ENCODE measurements around the gene GABARAPL1.
A peak's percentile ranks its signal among the peaks of the same experiment; 100 is the strongest.

Gene GABARAPL1

DNA sequence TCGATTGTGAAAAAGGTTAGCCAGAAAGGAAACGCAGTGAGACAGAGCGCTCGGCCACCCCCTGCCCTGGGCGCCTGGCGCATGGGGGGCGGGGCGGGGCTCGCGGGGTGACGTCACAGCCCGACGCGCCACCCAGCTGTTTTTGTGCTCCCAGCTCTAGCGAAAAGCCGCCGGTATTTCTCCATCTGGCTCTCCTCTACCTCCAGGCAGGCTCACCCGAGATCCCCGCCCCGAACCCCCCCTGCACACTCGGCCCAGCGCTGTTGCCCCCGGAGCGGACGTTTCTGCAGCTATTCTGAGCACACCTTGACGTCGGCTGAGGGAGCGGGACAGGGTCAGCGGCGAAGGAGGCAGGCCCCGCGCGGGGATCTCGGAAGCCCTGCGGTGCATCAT lies at the start of gene GABARAPL1:
Gene GABARAPL1, plus strand, starts transcription at position 139 of the 393 bp plus-strand sequence. Its CDS starts 253 bp downstream, at position 392.
- H2AFZ ChIP-seq (ENCODE audit: low read length), result no peak within 1 kb of the TSS
- H3K27ac ChIP-seq (ENCODE audit: low read depth, low read length, poor library complexity, severe bottlenecking), result peak within 1 kb of the TSS; percentile 94
- H3K4me1 ChIP-seq (ENCODE audit: insufficient read depth, low read length, severe bottlenecking), result peaks cover 24% of the 10 kb centered on the region
- H3K9ac ChIP-seq (ENCODE audit: low read length), result peak within 1 kb of the TSS; percentile 94
- TF ChIP-seq CTCF (IDR thresholded peaks at IDR 0.05; ENCODE audit: low read length) (no peak), EZH2 (IDR thresholded peaks at IDR 0.05; ENCODE audit: borderline replicate concordance, low read length) (no peak)
- H3F3A ChIP-seq (ENCODE audit: insufficient read depth, low read length), result no peaks in the 10 kb centered on the region
- H3K36me3 ChIP-seq (ENCODE audit: insufficient read depth, low read length), result peaks cover 15% of the 10 kb centered on the region
- H3K9me3 ChIP-seq (ENCODE audit: low read length), result no peaks in the 10 kb centered on the region
- H3K4me2 ChIP-seq (ENCODE audit: low read length), result peak within 1 kb of the TSS; percentile 82
- peaks cover 28% of the 10 kb centered on the region for H3K79me2 ChIP-seq (ENCODE audit: insufficient read depth, low read length)
- H3K27me3 ChIP-seq (ENCODE audit: insufficient read depth, low read length), result no peaks in the 10 kb centered on the region
- H3K9me2 ChIP-seq (ENCODE audit: low read depth, low read length), result no peaks in the 10 kb centered on the region
- peak within 1 kb of the TSS; percentile 92 for H3K4me3 ChIP-seq (ENCODE audit: low read depth, low read length, poor library complexity, severe bottlenecking)
- H4K20me1 ChIP-seq (ENCODE audit: insufficient read depth, low read length), result no peaks in the 10 kb centered on the region

DNA sequence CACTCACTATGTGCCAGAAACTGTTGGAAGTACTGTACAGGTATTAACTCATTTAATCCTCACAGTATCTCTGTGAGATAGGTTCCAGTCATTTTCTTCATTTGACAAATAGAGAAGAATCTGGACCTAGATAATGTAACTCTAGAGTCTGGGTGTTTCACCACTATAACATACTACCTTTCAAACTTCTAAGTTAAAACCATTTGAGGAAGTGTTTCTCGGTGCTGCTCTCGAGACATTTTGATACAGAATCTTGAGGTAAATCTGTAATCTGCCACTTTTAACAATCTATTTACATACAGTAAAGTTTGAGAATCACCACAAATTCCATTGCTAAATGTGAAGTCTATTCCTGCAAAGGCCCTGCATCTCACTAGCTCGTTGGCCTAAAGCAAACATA lies 49.6 kb upstream of the GABARAPL1 start:
- no peaks in the 10 kb centered on the region for H3K4me1 ChIP-seq (ENCODE audit: insufficient read depth, low read length, severe bottlenecking)
- H3K9me2 ChIP-seq (ENCODE audit: low read depth, low read length), result no peaks in the 10 kb centered on the region
- H3K4me2 ChIP-seq (ENCODE audit: low read length), result no peak overlapping the region
- no peaks in the 10 kb centered on the region for H3K79me2 ChIP-seq (ENCODE audit: insufficient read depth, low read length)
- no peak overlapping the region for H3K4me3 ChIP-seq (ENCODE audit: low read depth, low read length, poor library complexity, severe bottlenecking)
- no peak overlapping the region for H3K27ac ChIP-seq (ENCODE audit: low read depth, low read length, poor library complexity, severe bottlenecking)
- H2AFZ ChIP-seq (ENCODE audit: low read length), result no peak overlapping the region
- H3K9ac ChIP-seq (ENCODE audit: low read length), result no peak overlapping the region
- TF ChIP-seq EZH2 (IDR thresholded peaks at IDR 0.05; ENCODE audit: borderline replicate concordance, low read length) (no peak), CTCF (IDR thresholded peaks at IDR 0.05; ENCODE audit: low read length) (no peak)
- H3F3A ChIP-seq (ENCODE audit: insufficient read depth, low read length), result no peaks in the 10 kb centered on the region
- H3K27me3 ChIP-seq (ENCODE audit: insufficient read depth, low read length), result peaks cover 2% of the 10 kb centered on the region; the same call in 1 of the 2 replicates
- no peaks in the 10 kb centered on the region; the same call in 1 of the 2 replicates for H3K36me3 ChIP-seq (ENCODE audit: insufficient read depth, low read length)
- no peaks in the 10 kb centered on the region for H4K20me1 ChIP-seq (ENCODE audit: insufficient read depth, low read length)
- H3K9me3 ChIP-seq (ENCODE audit: low read length), result 0 out of 2 replicates have a peak, but pooled peaks cover 3% of the 10 kb centered on the region

DNA sequence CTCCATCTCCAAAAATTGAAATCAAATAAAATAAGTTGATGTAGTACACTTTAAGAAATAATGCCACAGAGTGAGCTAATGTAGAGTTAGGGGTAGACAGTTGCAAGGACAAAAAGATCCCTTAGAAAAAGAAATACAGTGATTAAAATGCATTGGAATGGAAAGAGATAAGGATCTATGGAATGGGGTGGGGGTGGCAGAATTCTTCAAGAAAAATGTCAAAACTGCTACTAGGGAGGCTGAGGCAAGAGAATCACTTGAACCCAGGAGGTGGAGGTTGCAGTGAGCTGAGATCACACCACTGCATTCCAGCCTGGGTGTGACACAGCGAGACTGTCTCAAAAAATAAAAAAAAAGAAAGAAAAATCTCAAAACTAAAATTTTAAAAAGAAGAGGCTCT lies 47.3 kb upstream of the GABARAPL1 start:
- H3K79me2 ChIP-seq (ENCODE audit: insufficient read depth, low read length), result no peaks in the 10 kb centered on the region
- H3F3A ChIP-seq (ENCODE audit: insufficient read depth, low read length), result no peaks in the 10 kb centered on the region
- no peak overlapping the region for H3K4me2 ChIP-seq (ENCODE audit: low read length)
- no peak overlapping the region for H2AFZ ChIP-seq (ENCODE audit: low read length)
- no peak overlapping the region for H3K9ac ChIP-seq (ENCODE audit: low read length)
- H3K36me3 ChIP-seq (ENCODE audit: insufficient read depth, low read length), result no peaks in the 10 kb centered on the region
- no peaks in the 10 kb centered on the region for H4K20me1 ChIP-seq (ENCODE audit: insufficient read depth, low read length)
- peaks cover 6% of the 10 kb centered on the region for H3K4me1 ChIP-seq (ENCODE audit: insufficient read depth, low read length, severe bottlenecking)
- H3K27me3 ChIP-seq (ENCODE audit: insufficient read depth, low read length), result no peaks in the 10 kb centered on the region
- no peak overlapping the region for H3K4me3 ChIP-seq (ENCODE audit: low read depth, low read length, poor library complexity, severe bottlenecking)
- H3K9me2 ChIP-seq (ENCODE audit: low read depth, low read length), result no peaks in the 10 kb centered on the region
- H3K9me3 ChIP-seq (ENCODE audit: low read length), result no peaks in the 10 kb centered on the region
- H3K27ac ChIP-seq (ENCODE audit: low read depth, low read length, poor library complexity, severe bottlenecking), result no peak overlapping the region
- no peak for TF ChIP-seq CTCF (IDR thresholded peaks at IDR 0.05; ENCODE audit: low read length)
- TF ChIP-seq EZH2 (IDR thresholded peaks at IDR 0.05; ENCODE audit: borderline replicate concordance, low read length), result no peak

Data from OCI-LY1 (cell line).